MCF 10A (cell line): ENCODE results near the gene CNTNAP2. TPM values are rescaled to one million over a fixed set of nuclear protein-coding genes. Genes with fewer than 3 reads are reported as not detected.

ENCODE experiments used
- BruUV-seq: library from RNA; stranded (reverse); fragments of 400-500 nt; replicated peaks from 2 replicates; lab custom pipeline; 2021; lab: Mats Ljungman, UMichigan
- CTCF ChIA-PET: fragments of 300-600 bp; sonication (Branson Sonifier 250); formaldehyde crosslinking; extraction: SDS; loops from one replicate; lab custom pipeline; 2021; ENCODE audit warnings: antibody characterized with exemption, inconsistent platforms; lab: Yijun Ruan, JAX
- POLR2A ChIA-PET: fragments of 300-600, 350-650 bp; sonication (Branson Sonifier 250); formaldehyde crosslinking; extraction: SDS; loops from one replicate; lab custom pipeline; 2020; ENCODE audit warnings: antibody characterized with exemption, inconsistent platforms; lab: Yijun Ruan, JAX
- DNase-seq: peaks from one replicate; pipeline ENCODE4 v3.0.0-alpha.2; 2018; ENCODE audit not compliant: unreplicated experiment
- H3K27ac Mint-ChIP-seq: one replicate; pipeline ENCODE4 v1.8.0; 2022; ENCODE audit warnings: mild to moderate bottlenecking, low read depth, mixed read lengths; ENCODE audit not compliant: unreplicated experiment
- H3K27me3 Mint-ChIP-seq: one replicate; pipeline ENCODE4 v1.8.0; 2022; ENCODE audit warnings: mixed read lengths; ENCODE audit not compliant: insufficient read depth, unreplicated experiment
- H3K36me3 Mint-ChIP-seq: one replicate; pipeline ENCODE4 v1.8.0; 2022; ENCODE audit warnings: mild to moderate bottlenecking, moderate library complexity, mixed read lengths; ENCODE audit not compliant: insufficient read depth, unreplicated experiment
- H3K4me1 Mint-ChIP-seq: one replicate; pipeline ENCODE4 v1.8.0; 2022; ENCODE audit warnings: mixed read lengths; ENCODE audit not compliant: insufficient read depth, unreplicated experiment
- H3K4me3 Mint-ChIP-seq: one replicate; pipeline ENCODE4 v1.8.0; 2022; ENCODE audit warnings: mild to moderate bottlenecking, moderate library complexity, mixed read lengths; ENCODE audit not compliant: unreplicated experiment
- H3K9me3 Mint-ChIP-seq: one replicate; pipeline ENCODE4 v1.8.0; 2022; ENCODE audit warnings: mixed read lengths; ENCODE audit not compliant: unreplicated experiment
- intact Hi-C: fragments of 100-400 bp; cut with micrococcal nuclease; formaldehyde crosslinking; loops from 2 replicates; pipeline ENCODE4 v1.14.1; 2022
- total RNA-seq: library from RNA; stranded (reverse); gene quantifications from 2 replicates; pipeline ENCODE4 v1.2.3, GENCODE V29; 2022
- TF ChIP-seq, protein P1 (sequence below): fragments of 200-600 bp; IDR thresholded peaks from one replicate; pipeline ENCODE4 v1.8.0; 2022; ENCODE audit warnings: antibody characterized with exemption, mild to moderate bottlenecking; ENCODE audit not compliant: unreplicated experiment

CNTNAP2 gene
- total RNA-seq, 1 experiment from 2014 or later, result 1.1 TPM

DNA sequence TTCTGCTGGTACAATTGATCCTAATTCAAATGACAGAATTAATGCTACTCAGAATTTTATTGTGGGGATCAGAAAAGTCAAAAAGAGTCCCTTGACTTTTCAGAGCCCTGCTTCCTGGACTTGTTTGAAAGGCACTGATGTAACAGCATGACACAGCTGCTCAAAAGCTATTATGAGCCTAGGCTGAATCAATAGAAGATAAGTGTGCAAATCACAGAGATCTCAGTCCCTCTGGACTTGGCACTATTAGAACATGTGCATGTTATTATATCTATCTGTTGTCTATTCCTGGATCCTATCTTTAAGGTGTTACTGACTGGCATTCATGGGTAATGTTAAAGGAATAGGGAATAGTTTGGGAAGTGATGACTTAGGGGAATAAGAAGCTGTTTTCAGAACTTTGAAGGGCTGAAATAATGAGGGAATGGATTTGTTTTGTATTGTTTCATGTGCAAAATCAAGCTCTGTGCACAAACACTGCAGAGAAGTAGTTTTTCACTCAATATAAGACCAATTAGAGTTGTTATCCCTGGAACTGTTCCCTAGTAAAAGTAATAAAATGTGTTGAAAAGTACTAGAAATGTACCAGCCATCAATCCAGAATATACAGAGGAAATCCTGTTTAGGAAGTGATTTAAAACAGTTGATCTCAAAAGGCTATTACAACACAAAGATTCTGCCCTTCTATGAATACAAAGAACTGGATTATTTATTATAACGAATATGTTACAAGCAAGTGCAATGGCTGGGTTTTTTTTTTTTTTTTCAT lies 1659.1 kb downstream of the CNTNAP2 start:
- Mint-ChIP-seq H3K4me3 (no peak overlapping the region), H3K4me1 (no peaks in the 10 kb centered on the region), H3K27me3 (peaks cover 27% of the 10 kb centered on the region), H3K9me3 (peaks cover 5% of the 10 kb centered on the region), H3K36me3 (no peaks in the 10 kb centered on the region), H3K27ac (no peak overlapping the region)
- CTCF ChIA-PET, result no interaction called here
- BruUV-seq, result no TSS peak
- intact Hi-C loops, result no loop called here
- TF ChIP-seq, protein P1, sequence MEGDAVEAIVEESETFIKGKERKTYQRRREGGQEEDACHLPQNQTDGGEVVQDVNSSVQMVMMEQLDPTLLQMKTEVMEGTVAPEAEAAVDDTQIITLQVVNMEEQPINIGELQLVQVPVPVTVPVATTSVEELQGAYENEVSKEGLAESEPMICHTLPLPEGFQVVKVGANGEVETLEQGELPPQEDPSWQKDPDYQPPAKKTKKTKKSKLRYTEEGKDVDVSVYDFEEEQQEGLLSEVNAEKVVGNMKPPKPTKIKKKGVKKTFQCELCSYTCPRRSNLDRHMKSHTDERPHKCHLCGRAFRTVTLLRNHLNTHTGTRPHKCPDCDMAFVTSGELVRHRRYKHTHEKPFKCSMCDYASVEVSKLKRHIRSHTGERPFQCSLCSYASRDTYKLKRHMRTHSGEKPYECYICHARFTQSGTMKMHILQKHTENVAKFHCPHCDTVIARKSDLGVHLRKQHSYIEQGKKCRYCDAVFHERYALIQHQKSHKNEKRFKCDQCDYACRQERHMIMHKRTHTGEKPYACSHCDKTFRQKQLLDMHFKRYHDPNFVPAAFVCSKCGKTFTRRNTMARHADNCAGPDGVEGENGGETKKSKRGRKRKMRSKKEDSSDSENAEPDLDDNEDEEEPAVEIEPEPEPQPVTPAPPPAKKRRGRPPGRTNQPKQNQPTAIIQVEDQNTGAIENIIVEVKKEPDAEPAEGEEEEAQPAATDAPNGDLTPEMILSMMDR, result no peak
- POLR2A ChIA-PET, result no interaction called here
- DNase-seq, result no peak

DNA sequence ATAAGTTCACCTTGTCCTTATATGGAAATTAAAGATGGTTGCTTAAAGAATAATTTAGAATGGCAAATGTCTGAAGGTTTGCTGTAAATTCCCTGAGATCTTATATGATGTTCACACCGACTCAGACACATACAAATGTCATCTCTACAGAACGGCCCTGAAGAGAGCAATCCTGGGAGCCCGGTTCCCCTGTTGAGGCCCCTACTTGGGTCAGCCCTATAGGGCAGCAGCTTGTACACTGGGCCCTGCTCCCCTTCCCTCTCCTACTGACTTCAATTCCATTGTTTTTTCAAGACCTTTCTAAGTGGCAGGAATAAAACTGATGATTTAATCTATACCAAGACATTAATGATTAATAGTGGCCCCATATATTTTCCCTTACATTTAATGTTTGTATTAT lies 1660.7 kb downstream of the CNTNAP2 start:
- no peak overlapping the region for H3K4me3 Mint-ChIP-seq
- no peak for DNase-seq
- no peaks in the 10 kb centered on the region for H3K36me3 Mint-ChIP-seq
- no peaks in the 10 kb centered on the region for H3K4me1 Mint-ChIP-seq
- intact Hi-C loops, result no loop called here
- TF ChIP-seq, protein P1, result no peak
- POLR2A ChIA-PET, result no interaction called here
- CTCF ChIA-PET, result interaction anchor here (0.6 kb wide), 2 partner anchors 50 to 327 kb away, joined by 3 to 4 read pairs; no protein-coding TSS in a partner anchor
- peaks cover 18% of the 10 kb centered on the region for H3K27me3 Mint-ChIP-seq
- H3K27ac Mint-ChIP-seq, result no peak overlapping the region
- H3K9me3 Mint-ChIP-seq, result peaks cover 5% of the 10 kb centered on the region
- BruUV-seq, result no TSS peak

DNA sequence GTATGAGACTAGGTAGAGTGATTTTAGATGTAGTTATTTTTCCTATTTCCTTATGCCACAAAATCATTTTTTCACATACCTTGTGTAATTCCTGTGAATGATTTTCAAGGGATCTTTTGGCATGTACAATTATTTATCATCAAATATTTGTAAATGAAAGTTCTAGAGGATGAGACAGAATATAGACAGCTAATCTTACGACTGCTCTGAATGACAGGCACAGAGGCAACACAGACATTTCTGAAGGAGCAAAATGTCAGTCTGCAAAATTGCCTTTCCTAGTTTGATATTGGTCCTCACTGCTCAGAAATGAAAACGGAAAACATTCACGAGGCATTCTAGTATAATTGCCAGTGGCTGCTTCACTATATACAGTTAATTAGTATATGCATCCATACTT lies 1663.3 kb downstream of the CNTNAP2 start:
- intact Hi-C loops, result no loop called here

DNA sequence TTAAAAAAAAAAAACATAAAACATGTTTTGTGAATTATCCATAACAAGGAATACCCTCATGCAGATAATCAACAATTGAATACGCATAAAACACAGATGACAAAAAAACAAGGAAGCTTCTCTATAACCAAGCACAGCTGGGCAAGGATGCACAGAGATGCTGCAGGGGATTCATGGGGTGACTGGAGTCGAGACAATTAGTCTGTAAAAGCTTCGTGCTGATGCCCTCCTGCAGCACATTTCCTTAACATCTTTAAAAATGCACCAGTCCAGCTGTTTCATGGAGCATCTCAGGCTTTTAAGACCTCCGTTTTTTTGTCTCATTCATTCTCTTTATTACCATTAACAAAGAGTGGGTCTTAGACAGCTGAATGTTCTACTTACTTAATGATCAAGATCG lies 1680.0 kb downstream of the CNTNAP2 start:
- TF ChIP-seq, protein P1, result no peak
- no peak overlapping the region for H3K27ac Mint-ChIP-seq
- H3K4me1 Mint-ChIP-seq, result no peaks in the 10 kb centered on the region
- no TSS peak for BruUV-seq
- H3K36me3 Mint-ChIP-seq, result no peaks in the 10 kb centered on the region
- ChIA-PET CTCF (interaction anchor here (0.6 to 0.7 kb wide), 2 partner anchors 346 to 1636 kb away, joined by 3 read pairs; no protein-coding TSS in a partner anchor), POLR2A (no interaction called here)
- DNase-seq, result no peak
- H3K9me3 Mint-ChIP-seq, result no peaks in the 10 kb centered on the region
- no peak overlapping the region for H3K4me3 Mint-ChIP-seq
- no peaks in the 10 kb centered on the region for H3K27me3 Mint-ChIP-seq
- intact Hi-C loops, result no loop called here

More for the DNA sequence above, 1663.3 kb downstream of the CNTNAP2 start:
- no TSS peak for BruUV-seq
- no peak for DNase-seq
- Mint-ChIP-seq H3K27me3 (no peaks in the 10 kb centered on the region), H3K4me1 (no peaks in the 10 kb centered on the region), H3K27ac (no peak overlapping the region), H3K4me3 (no peak overlapping the region), H3K36me3 (no peaks in the 10 kb centered on the region), H3K9me3 (no peaks in the 10 kb centered on the region)
- ChIA-PET CTCF (interaction anchor here (0.6 to 0.7 kb wide), 2 partner anchors 181 to 484 kb away, joined by 3 read pairs; no protein-coding TSS in a partner anchor), POLR2A (no interaction called here)
- TF ChIP-seq, protein P1, result no peak
